ENCODE results near the gene STAB1. TPM values are rescaled to one million over a fixed set of nuclear protein-coding genes. Genes with fewer than 3 reads are reported as not detected.

STAB1 gene
- total and polyA plus RNA-seq, 2 experiments from 2014 or later: 0.90 to 1.9 TPM

- TF ChIP-seq EZH2 (IDR thresholded peaks at IDR 0.05; ENCODE audit: low read depth, unreplicated experiment) (no peak), ZNF462 (CRISPR knock-in tag; IDR thresholded peaks at IDR 0.05) (no peak)
Measured at GRCh38 chr3:52537726-52538421, 42.7 kb downstream of the STAB1 start (continued).

- no peak overlapping the region for H3K27ac ChIP-seq (ENCODE audit: low read depth)
- H3F3A ChIP-seq (replicated peaks; ENCODE audit: low read depth): peaks cover 17% of the 10 kb centered on the region
- H3K79me2 ChIP-seq (replicated peaks; ENCODE audit: insufficient read depth): peaks cover 38% of the 10 kb centered on the region
- Mint-ChIP-seq H3K4me3 (peak overlapping the region; percentile 4; the same call in 1 of the 3 replicates), H3K36me3 (ENCODE audit: low read depth) (peaks cover 28% of the 10 kb centered on the region), H3K27me3 (ENCODE audit: insufficient read depth, low read depth, poor library complexity) (peaks cover 23% of the 10 kb centered on the region), H3K4me1 (peaks cover 33% of the 10 kb centered on the region), H3K27ac (no peak overlapping the region), H3K9me3 (no peaks in the 10 kb centered on the region)
- DNase-seq (ENCODE audit: low spot score) (no peak), ATAC-seq (no peak)
- H3K4me2 ChIP-seq: 0 out of 2 replicates have a peak overlapping the region, but pooled peaks have one; percentile 94
- H3K4me1 ChIP-seq (ENCODE audit: insufficient read depth): peaks cover 30% of the 10 kb centered on the region
- H3K4me3 ChIP-seq: peak overlapping the region; percentile 97; the same call in 1 of the 2 replicates
- H3K36me3 ChIP-seq (ENCODE audit: insufficient read depth): peaks cover 4% of the 10 kb centered on the region; the same call in 1 of the 2 replicates
- no peak overlapping the region for H2AFZ ChIP-seq
- H3K27me3 ChIP-seq (ENCODE audit: insufficient read depth): no peaks in the 10 kb centered on the region
- H4K20me1 ChIP-seq (replicated peaks; ENCODE audit: insufficient read depth): peaks cover 47% of the 10 kb centered on the region
- H3K9me2 ChIP-seq (ENCODE audit: insufficient read depth): no peaks in the 10 kb centered on the region
- no peak for TF ChIP-seq ZNF114 (CRISPR knock-in tag; IDR thresholded peaks at IDR 0.05)
- TF ChIP-seq CREB1 (CRISPR knock-in tag; IDR thresholded peaks at IDR 0.05; ENCODE audit: low read depth): no peak
- TF ChIP-seq EZH2 (IDR thresholded peaks at IDR 0.05; ENCODE audit: low read depth, unreplicated experiment): no peak
- TF ChIP-seq POLR2AphosphoS5 (IDR thresholded peaks at IDR 0.05; ENCODE audit: low read depth): no peak
- no peak for TF ChIP-seq STAT1 (IDR thresholded peaks at IDR 0.05; ENCODE audit: unreplicated experiment)
- TF ChIP-seq ZNF462 (CRISPR knock-in tag; IDR thresholded peaks at IDR 0.05): no peak
- TF ChIP-seq ZNF331 (CRISPR knock-in tag; IDR thresholded peaks at IDR 0.05; ENCODE audit: low read depth): no peak
- TF ChIP-seq NANOG (IDR thresholded peaks at IDR 0.05; ENCODE audit: borderline replicate concordance): no peak
Measured at GRCh38 chr3:52539010-52539653, 44.0 kb downstream of the STAB1 start.
